ENCODE measurements around the gene CCDC142. TPM values are rescaled to one million over a fixed set of nuclear protein-coding genes. Genes with fewer than 3 reads are reported as not detected.

Gene CCDC142
- total RNA-seq, 8 experiments from 2014 or later: 8.0 to 32.3 (median 12.8) TPM

Other genes with a start within 250 kb of the CCDC142 start
- gene SLC4A5, start 139.6 kb downstream of the CCDC142 start, total RNA-seq: 1 to 10 TPM in 7 of 8 experiments, under 1 TPM in 1; 0.25 to 5.9 (median 2.8) TPM
- gene DCTN1, start 102.7 kb downstream of the CCDC142 start, total RNA-seq: 100 to 1,000 TPM in 7 of 8 experiments, 10 to 100 TPM in 1; 92.7 to 205 (median 134) TPM
- 1 to 10 TPM; 1.6 to 5.8 (median 2.7) TPM for gene C2orf81, start 61.4 kb downstream of the CCDC142 start, total RNA-seq
- 10 to 100 TPM; 15.1 to 63.7 (median 49.5) TPM for gene WDR54, start 61.3 kb downstream of the CCDC142 start, total RNA-seq
- gene RTKN, start 41.1 kb downstream of the CCDC142 start, total RNA-seq: 10 to 100 TPM in 4 of 8 experiments, 1 to 10 TPM in 4; 1.4 to 33.2 (median 9.7) TPM
- 10 to 100 TPM; 17.6 to 51.4 (median 22.9) TPM for gene INO80B, start 27.9 kb downstream of the CCDC142 start, total RNA-seq
- 100 to 1,000 TPM in 4 of 8 experiments, 10 to 100 TPM in 4; 55.2 to 117 (median 99.8) TPM for gene WBP1, start 24.6 kb downstream of the CCDC142 start, total RNA-seq
- 10 to 100 TPM; 30.8 to 47.6 (median 37.9) TPM for gene MOGS, start 17.6 kb downstream of the CCDC142 start, total RNA-seq
- gene MRPL53, start 10.3 kb downstream of the CCDC142 start, total RNA-seq: 10 to 100 TPM; 51.1 to 83.5 (median 68.3) TPM
- 10 to 100 TPM in 5 of 8 experiments, 1 to 10 TPM in 3; 4.0 to 23.5 (median 10.2) TPM for gene TTC31, start 83 bp upstream of the CCDC142 start, total RNA-seq
- 1 to 10 TPM in 6 of 8 experiments, under 1 TPM in 2; 0.36 to 7.7 (median 1.4) TPM for gene LBX2, start 16.6 kb upstream of the CCDC142 start, total RNA-seq
- gene PCGF1, start 24.7 kb upstream of the CCDC142 start, total RNA-seq: 10 to 100 TPM; 14.9 to 28.2 (median 18.4) TPM
- 1 to 10 TPM in 2 of 8 experiments, under 1 TPM in 5, not detected in 1; 0.05 to 1.5 (median 0.73) TPM for gene TLX2, start 31.5 kb upstream of the CCDC142 start, total RNA-seq
- gene DQX1, start 43.2 kb upstream of the CCDC142 start, total RNA-seq: 1 to 10 TPM in 1 of 8 experiments, under 1 TPM in 6, not detected in 1; 0.11 to 1.0 (median 0.31) TPM
- 100 to 1,000 TPM in 3 of 8 experiments, 10 to 100 TPM in 5; 43.1 to 121 (median 74.7) TPM for gene AUP1, start 46.7 kb upstream of the CCDC142 start, total RNA-seq
- gene HTRA2, start 46.9 kb upstream of the CCDC142 start, total RNA-seq: 10 to 100 TPM; 30.9 to 49.4 (median 39.3) TPM
- 10 to 100 TPM in 2 of 8 experiments, 1 to 10 TPM in 4, under 1 TPM in 2; 0.54 to 29.3 (median 9.1) TPM for gene LOXL3, start 70.9 kb upstream of the CCDC142 start, total RNA-seq
- gene DOK1, start 71.7 kb upstream of the CCDC142 start, total RNA-seq: 10 to 100 TPM in 1 of 8 experiments, 1 to 10 TPM in 7; 1.6 to 23.0 (median 6.3) TPM
- under 1 TPM in 5 of 8 experiments, not detected in 3; 0.08 to 0.50 (median 0.22) TPM for gene M1AP, start 165.3 kb upstream of the CCDC142 start, total RNA-seq
- gene SEMA4F, start 171.2 kb upstream of the CCDC142 start, total RNA-seq: 10 to 100 TPM in 4 of 8 experiments, 1 to 10 TPM in 1, under 1 TPM in 3; 0.31 to 21.4 (median 10.4) TPM